ENCODE results near the gene CCDC81.
"Not testable (repeated sequence)": the region's sequence is repeated elsewhere in the genome, so short reads cannot be mapped to it uniquely, and the experiment has no call there.

The CCDC81 gene

GRCh38 chr11:86374586-86374985, at the start of gene CCDC81:
TSS of gene CCDC81 (plus strand) at chr11:86374887. CDS start at chr11:86375164, 277 bp downstream.
- in situ Hi-C loops (cut with MboI; ENCODE audit: low sequenced_read_pairs), result no loop called here

GRCh38 chr11:86335131-86335767, 39.4 kb upstream of the CCDC81 start:
- in situ Hi-C loops (cut with MboI; ENCODE audit: low sequenced_read_pairs), result no loop called here

- in situ Hi-C loops (cut with MboI; ENCODE audit: low sequenced_read_pairs), result no loop called here
These were observed 37.5 kb upstream of the CCDC81 start for GRCh38 chr11:86337227-86337626.

GRCh38 chr11:86341382-86341781, 33.3 kb upstream of the CCDC81 start:
- in situ Hi-C loops (cut with MboI; ENCODE audit: low sequenced_read_pairs), result no loop called here

GRCh38 chr11:86346513-86346912, 28.2 kb upstream of the CCDC81 start:
- in situ Hi-C loops (cut with MboI; ENCODE audit: low sequenced_read_pairs), result no loop called here

GRCh38 chr11:86355256-86355655, 19.4 kb upstream of the CCDC81 start:
- in situ Hi-C loops (cut with MboI; ENCODE audit: low sequenced_read_pairs), result no loop called here

- in situ Hi-C loops (cut with MboI; ENCODE audit: low sequenced_read_pairs), result not testable (repeated sequence)
These were observed 17.3 kb upstream of the CCDC81 start for GRCh38 chr11:86357412-86357811.

- in situ Hi-C loops (cut with MboI; ENCODE audit: low sequenced_read_pairs), result no loop called here
These were observed 16.0 kb upstream of the CCDC81 start for GRCh38 chr11:86358720-86359119.

- in situ Hi-C loops (cut with MboI; ENCODE audit: low sequenced_read_pairs), result no loop called here
These were observed 13.8 kb upstream of the CCDC81 start for GRCh38 chr11:86360775-86361395.

- in situ Hi-C loops (cut with MboI; ENCODE audit: low sequenced_read_pairs), result no loop called here
These were observed 11.3 kb upstream of the CCDC81 start for GRCh38 chr11:86363424-86363823.

- in situ Hi-C loops (cut with MboI; ENCODE audit: low sequenced_read_pairs), result no loop called here
These were observed 9.1 kb upstream of the CCDC81 start for GRCh38 chr11:86365546-86365945.

- in situ Hi-C loops (cut with MboI; ENCODE audit: low sequenced_read_pairs), result no loop called here
These were observed 5.0 kb upstream of the CCDC81 start for GRCh38 chr11:86369668-86370067.

GRCh38 chr11:86370171-86370570, 4.5 kb upstream of the CCDC81 start:
- in situ Hi-C loops (cut with MboI; ENCODE audit: low sequenced_read_pairs), result no loop called here

GRCh38 chr11:86370922-86371594, 3.6 kb upstream of the CCDC81 start:
- in situ Hi-C loops (cut with MboI; ENCODE audit: low sequenced_read_pairs), result no loop called here

GRCh38 chr11:86372041-86372440, 2.6 kb upstream of the CCDC81 start:
- in situ Hi-C loops (cut with MboI; ENCODE audit: low sequenced_read_pairs), result no loop called here

GRCh38 chr11:86372586-86372985, 2.1 kb upstream of the CCDC81 start:
- in situ Hi-C loops (cut with MboI; ENCODE audit: low sequenced_read_pairs), result no loop called here

- in situ Hi-C loops (cut with MboI; ENCODE audit: low sequenced_read_pairs), result no loop called here
These were observed 618 bp upstream of the CCDC81 start for GRCh38 chr11:86374069-86374468.

GRCh38 chr11:86377972-86378371, 3.3 kb downstream of the CCDC81 start:
- in situ Hi-C loops (cut with MboI; ENCODE audit: low sequenced_read_pairs), result no loop called here

- in situ Hi-C loops (cut with MboI; ENCODE audit: low sequenced_read_pairs), result no loop called here
These were observed 5.8 kb downstream of the CCDC81 start for GRCh38 chr11:86380295-86381059.

- in situ Hi-C loops (cut with MboI; ENCODE audit: low sequenced_read_pairs), result no loop called here
These were observed 8.6 kb downstream of the CCDC81 start for GRCh38 chr11:86383041-86383955.

Data from HL-60/S4 (cell line).